Breast epithelium (tissue), 4 donors: Measurements from ENCODE around the gene THADA. TPM values are rescaled to one million over a fixed set of nuclear protein-coding genes. Genes with fewer than 3 reads are reported as not detected.
A peak's percentile ranks its signal among the peaks of the same experiment; 100 is the strongest.

Experiments
- DNase-seq, 2 donors: peaks; one replicate each; pipeline ENCODE4 v3.0.0-alpha.2; 2019; ENCODE audit warnings: low spot score in 2 of 2
- H3K27ac ChIP-seq, 2 donors: fragments of 200-600 bp; sonication (generic) in 1 of 2; one replicate each; pipeline ENCODE4 v1.5.1; 2016 to 2019; ENCODE audit warnings: mild to moderate bottlenecking in 1 of 2
- H3K27me3 ChIP-seq, 2 donors: fragments of 200-600 bp; sonication (generic) in 1 of 2; one replicate each; pipeline versions ENCODE4 v1.5.1 to v1.6.0; 2017 to 2019; ENCODE audit warnings: control low read depth in 1 of 2, mild to moderate bottlenecking in 1 of 2
- H3K36me3 ChIP-seq: fragments of 200-600 bp; one replicate; pipeline ENCODE4 v1.5.1; 2019
- H3K4me1 ChIP-seq, 2 donors: fragments of 200-600 bp; sonication (generic); one replicate each; pipeline ENCODE4 v1.5.1; 2016 to 2019; ENCODE audit warnings: control low read depth in 1 of 2
- H3K4me3 ChIP-seq, 3 donors: fragments of 200-600 bp; sonication (generic); 1 replicate in 2 of 3; 2 replicates in 1 of 3; pipeline ENCODE4 v1.5.1; 2016 to 2019; ENCODE audit warnings: mild to moderate bottlenecking in 3 of 3, moderate library complexity in 2 of 3
- H3K9me3 ChIP-seq, 2 donors: fragments of 200-600 bp; sonication (generic) in 1 of 2; one replicate each; pipeline ENCODE4 v1.5.1; 2016 to 2019; ENCODE audit warnings: control low read depth in 1 of 2
- CTCF ChIP-seq, 3 donors: fragments of 450-650 bp; IDR thresholded peaks; one replicate each; pipeline ENCODE4 v1.5.1; 2016 to 2017; ENCODE audit warnings: antibody characterized with exemption in 3 of 3, mild to moderate bottlenecking in 3 of 3, moderate library complexity in 3 of 3
- POLR2A ChIP-seq: fragments of 450-650 bp; IDR thresholded peaks from one replicate; pipeline ENCODE4 v1.6.1; 2016; ENCODE audit warnings: antibody characterized with exemption, mild to moderate bottlenecking, moderate library complexity
- POLR2AphosphoS5 ChIP-seq, 3 donors: sonication (generic); formaldehyde crosslinking; IDR thresholded peaks; one replicate each; pipeline ENCODE4 v1.6.1; 2017; ENCODE audit warnings: antibody characterized with exemption in 3 of 3
- intact Hi-C: fragments of 100-400 bp; cut with DNase I; formaldehyde crosslinking; loops from one replicate; pipeline ENCODE4 v1.15.1; 2023; ENCODE audit warnings: low total_unique reads
- total RNA-seq, 3 donors: library from RNA; depleted of rRNA; stranded (reverse); fragments of >200 nt; gene quantifications; one replicate each; pipeline ENCODE4 v1.1.0, GENCODE V29; 2016

Gene THADA
- total RNA-seq, 3 donors from 2014 or later: 41.1 to 60.6 (median 49.5) TPM

DNA sequence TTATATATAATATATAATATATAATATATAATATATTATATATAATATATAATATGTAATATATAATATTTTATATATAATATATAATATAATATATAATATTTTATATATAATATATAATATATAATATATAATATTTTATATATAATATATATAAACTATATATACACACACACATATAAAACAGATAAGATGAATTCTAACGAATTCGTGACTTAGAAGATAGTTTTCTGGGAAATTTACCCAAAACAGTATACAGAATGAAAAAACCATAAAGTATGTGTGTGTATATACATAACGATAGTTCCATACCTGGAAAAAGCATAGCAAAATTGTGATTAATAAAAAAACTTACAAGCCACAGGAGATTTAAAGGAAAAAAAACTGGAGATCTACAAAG, 80.6 kb downstream of the THADA start:
- intact Hi-C loops: no loop called here
- H3K4me1 ChIP-seq: peaks cover 4 to 24% of the 10 kb centered on the region in 2 donors
- TF ChIP-seq CTCF (IDR thresholded peaks at IDR 0.05): no peak
- TF ChIP-seq POLR2AphosphoS5 (IDR thresholded peaks at IDR 0.05): no peak
- no peak for TF ChIP-seq POLR2A

GRCh38 chr2:43513796-43514195, 82.0 kb downstream of the THADA start:
- no peak for DNase-seq
- Histone ChIP-seq H3K27ac (peak overlapping the region in 1 of 2 donors; percentile 68), H3K4me1 (peaks cover 0 to 21% of the 10 kb centered on the region in 2 donors), H3K27me3 (no peaks in the 10 kb centered on the region), H3K9me3 (no peaks in the 10 kb centered on the region), H3K36me3 (no peaks in the 10 kb centered on the region), H3K4me3 (no peak overlapping the region)
- no peak for TF ChIP-seq POLR2AphosphoS5 (IDR thresholded peaks at IDR 0.05)
- no peak for TF ChIP-seq CTCF (IDR thresholded peaks at IDR 0.05)
- no peak for TF ChIP-seq POLR2A
- intact Hi-C loops: no loop called here

More for the DNA sequence above, 80.6 kb downstream of the THADA start:
- Histone ChIP-seq H3K27me3 (no peaks in the 10 kb centered on the region), H3K9me3 (no peaks in the 10 kb centered on the region), H3K36me3 (no peaks in the 10 kb centered on the region), H3K27ac (peak overlapping the region in 1 of 2 donors; percentile 91), H3K4me3 (no peak overlapping the region)
- no peak for DNase-seq

DNA sequence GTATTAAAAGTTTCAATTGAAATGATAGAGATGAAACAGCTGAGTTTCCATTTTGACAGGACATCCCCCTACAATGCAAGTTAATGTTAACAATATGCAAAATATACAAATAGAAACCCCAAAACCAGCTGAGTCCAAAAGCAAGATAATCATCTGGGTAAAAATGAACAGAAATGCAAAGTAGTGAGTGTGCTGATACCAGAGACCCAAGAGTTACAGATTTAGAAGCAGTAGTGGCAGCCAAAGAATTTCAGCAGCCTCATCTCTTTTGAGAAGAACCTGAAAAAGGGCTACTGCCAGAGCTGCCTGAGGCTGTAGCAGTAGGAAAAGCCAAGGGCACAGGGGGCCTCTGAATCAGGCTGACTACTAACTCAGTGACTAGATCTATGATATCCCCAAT, 82.6 kb downstream of the THADA start:
- no peaks in the 10 kb centered on the region for H3K27me3 ChIP-seq
- peak overlapping the region in 1 of 2 donors; percentile 68 for H3K27ac ChIP-seq
- H3K36me3 ChIP-seq: no peaks in the 10 kb centered on the region
- H3K4me3 ChIP-seq: no peak overlapping the region
- intact Hi-C loops: no loop called here
- DNase-seq: no peak
- TF ChIP-seq POLR2AphosphoS5 (IDR thresholded peaks at IDR 0.05) (no peak), CTCF (IDR thresholded peaks at IDR 0.05) (no peak), POLR2A (no peak)
- peaks cover 0 to 21% of the 10 kb centered on the region in 2 donors for H3K4me1 ChIP-seq
- H3K9me3 ChIP-seq: no peaks in the 10 kb centered on the region

- H3K27me3 ChIP-seq: no peaks in the 10 kb centered on the region
- peaks cover 0 to 2% of the 10 kb centered on the region in 2 donors for H3K4me1 ChIP-seq
Observed at GRCh38 chr2:43511199-43511598, 84.6 kb downstream of the THADA start.

DNA sequence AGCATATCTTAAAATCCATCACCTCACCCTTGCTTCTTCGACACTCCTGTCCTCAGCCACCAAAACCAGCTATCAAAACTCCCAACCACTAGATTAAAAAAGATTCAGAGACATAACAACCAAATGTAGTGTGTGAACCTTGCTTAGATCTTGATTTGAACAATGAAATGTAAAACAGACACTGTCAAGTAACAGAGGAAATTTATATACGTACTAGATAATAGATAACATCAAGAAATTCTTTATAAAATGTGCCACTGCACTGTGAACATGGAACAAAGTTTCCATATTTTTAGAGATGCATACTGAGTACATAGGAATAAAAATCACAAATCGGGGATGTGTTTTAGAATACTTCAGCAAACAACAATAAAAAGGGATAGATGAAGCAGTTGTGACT, 86.0 kb downstream of the THADA start:
- Histone ChIP-seq H3K9me3 (no peaks in the 10 kb centered on the region), H3K4me3 (no peak overlapping the region), H3K4me1 (no peaks in the 10 kb centered on the region), H3K36me3 (no peaks in the 10 kb centered on the region), H3K27me3 (no peaks in the 10 kb centered on the region), H3K27ac (no peak overlapping the region)
- TF ChIP-seq CTCF (IDR thresholded peaks at IDR 0.05) (no peak), POLR2A (no peak), POLR2AphosphoS5 (IDR thresholded peaks at IDR 0.05) (no peak)
- intact Hi-C loops: no loop called here
- no peak for DNase-seq

More at GRCh38 chr2:43511199-43511598, 84.6 kb downstream of the THADA start:
- intact Hi-C loops: no loop called here
- no peak for DNase-seq
- no peak for TF ChIP-seq POLR2A
- no peak for TF ChIP-seq CTCF (IDR thresholded peaks at IDR 0.05)
- no peaks in the 10 kb centered on the region for H3K36me3 ChIP-seq
- H3K27ac ChIP-seq: no peak overlapping the region
- H3K4me3 ChIP-seq: no peak overlapping the region
- no peaks in the 10 kb centered on the region for H3K9me3 ChIP-seq
